Keratinocyte (primary cell): ENCODE results near the gene ZNF511. TPM values are rescaled to one million over a fixed set of nuclear protein-coding genes. Genes with fewer than 3 reads are reported as not detected.

Experiments used
- DNase-seq: peaks from one replicate; pipeline ENCODE4 v3.0.0-alpha.2; 2011; ENCODE audit warnings: low read depth, missing footprints, low spot score
- FAIRE-seq: peaks from 2 replicates; lab custom pipeline; 2011; peaks lifted over from hg19 to GRCh38; lab: Jason Lieb, UNC
- H2AFZ ChIP-seq: 2 replicates; pipeline ENCODE4 v1.6.0; 2012; ENCODE audit warnings: low read length, control low read depth, inconsistent platforms; ENCODE audit not compliant: control insufficient read depth
- H3K27ac ChIP-seq: 2 replicates; pipeline ENCODE4 v1.5.1; 2011; ENCODE audit warnings: low read length; ENCODE audit not compliant: control insufficient read depth, insufficient read depth
- H3K27me3 ChIP-seq: 3 replicates; pipeline ENCODE4 v1.6.0; 2011; ENCODE audit warnings: low read length; ENCODE audit not compliant: control insufficient read depth, insufficient read depth; ENCODE audit errors: extremely low read depth
- H3K36me3 ChIP-seq, 2 experiments: 2 replicates in 1 of 2; 3 replicates in 1 of 2; pipeline ENCODE4 v1.5.1; 2011; ENCODE audit warnings: low read length in 2 of 2, mild to moderate bottlenecking in 1 of 2; ENCODE audit not compliant: control insufficient read depth in 2 of 2, insufficient read depth in 2 of 2; ENCODE audit errors: extremely low read depth in 1 of 2
- H3K4me1 ChIP-seq: 3 replicates; pipeline ENCODE4 v1.5.1; 2011; ENCODE audit warnings: low read length; ENCODE audit not compliant: control insufficient read depth, insufficient read depth; ENCODE audit errors: extremely low read depth
- H3K4me2 ChIP-seq: 3 replicates; pipeline ENCODE4 v1.6.0; 2011; ENCODE audit warnings: low read depth, low read length; ENCODE audit not compliant: control insufficient read depth, insufficient read depth; ENCODE audit errors: extremely low read depth
- H3K4me3 ChIP-seq, 3 experiments: fragments of 200-600 bp in 1 of 3; sonication (generic) in 1 of 3; 2 replicates in 2 of 3; 3 replicates in 1 of 3; pipeline ENCODE4 v1.5.1; 2011 to 2016; ENCODE audit warnings: low read length in 3 of 3, mild to moderate bottlenecking in 3 of 3, control low read depth in 2 of 3, inconsistent platforms in 1 of 3, low read depth in 1 of 3, mixed read lengths in 1 of 3, mixed run types in 1 of 3, moderate library complexity in 1 of 3; ENCODE audit not compliant: control insufficient read depth in 2 of 3, insufficient read depth in 2 of 3; ENCODE audit errors: extremely low read depth in 1 of 3
- H3K79me2 ChIP-seq: 2 replicates; pipeline ENCODE4 v1.6.0; 2012; ENCODE audit warnings: low read length; ENCODE audit not compliant: control insufficient read depth, insufficient read depth
- H3K9ac ChIP-seq: 3 replicates; pipeline ENCODE4 v1.6.0; 2011; ENCODE audit warnings: low read length; ENCODE audit not compliant: control insufficient read depth, insufficient read depth; ENCODE audit errors: extremely low read depth
- H3K9me1 ChIP-seq: 3 replicates; pipeline ENCODE4 v1.6.0; 2011; ENCODE audit warnings: low read length; ENCODE audit not compliant: control insufficient read depth, insufficient read depth; ENCODE audit errors: extremely low read depth
- H3K9me3 ChIP-seq: 2 replicates; pipeline ENCODE4 v1.5.1; 2012; ENCODE audit warnings: low read depth, low read length; ENCODE audit not compliant: control insufficient read depth
- H4K20me1 ChIP-seq: 3 replicates; pipeline ENCODE4 v1.6.0; 2011; ENCODE audit warnings: low read length; ENCODE audit not compliant: control insufficient read depth, insufficient read depth; ENCODE audit errors: extremely low read depth
- EZH2 ChIP-seq: IDR thresholded peaks from one replicate; pipeline ENCODE4 v1.6.1; 2012; ENCODE audit warnings: inconsistent platforms, mild to moderate bottlenecking, low read length, moderate library complexity
- dilution Hi-C: fragments of 300-500 bp; cut with MboI; formaldehyde crosslinking; loops from one replicate; pipeline ENCODE4 v1.7.0; 2020; ENCODE audit warnings: low sequenced_read_pairs; ENCODE audit not compliant: extremely low pct_ligation_motif_present
- polyA plus RNA-seq, 5 experiments: library from polyadenylated mRNA; depleted of rRNA in 3 of 5; stranded (reverse) in 3 of 5; stranded (forward) in 1 of 5; unstranded in 1 of 5; fragments of >200 nt; gene quantifications; 1 replicate in 1 of 5; 2 replicates in 3 of 5; 3 replicates in 1 of 5; pipeline versions ENCODE4 v1.2.1 to v1.2.3, GENCODE V29; 2011 to 2012; ENCODE audit warnings: missing spikeins in 2 of 5, low read depth in 1 of 5, low replicate concordance in 1 of 5
- TF ChIP-seq, protein P1 (sequence below), 3 experiments: IDR thresholded peaks in 1 of 3; conservative IDR thresholded peaks in 1 of 3; optimal IDR thresholded peaks in 1 of 3; 2 replicates in 2 of 3; 3 replicates in 1 of 3; pipeline versions ENCODE3 to v1.5.1; 2011; ENCODE audit warnings: low read length in 3 of 3, mild to moderate bottlenecking in 3 of 3, moderate library complexity in 2 of 3, control low read depth in 1 of 3, inconsistent platforms in 1 of 3; ENCODE audit not compliant: insufficient read depth in 2 of 3; ENCODE audit errors: extremely low read depth in 1 of 3

Gene ZNF511
- polyA plus RNA-seq, 1 donor (not counting 4 experiments of a cell fraction or from before 2014, with no cell fraction given) = 20.2 TPM

DNA sequence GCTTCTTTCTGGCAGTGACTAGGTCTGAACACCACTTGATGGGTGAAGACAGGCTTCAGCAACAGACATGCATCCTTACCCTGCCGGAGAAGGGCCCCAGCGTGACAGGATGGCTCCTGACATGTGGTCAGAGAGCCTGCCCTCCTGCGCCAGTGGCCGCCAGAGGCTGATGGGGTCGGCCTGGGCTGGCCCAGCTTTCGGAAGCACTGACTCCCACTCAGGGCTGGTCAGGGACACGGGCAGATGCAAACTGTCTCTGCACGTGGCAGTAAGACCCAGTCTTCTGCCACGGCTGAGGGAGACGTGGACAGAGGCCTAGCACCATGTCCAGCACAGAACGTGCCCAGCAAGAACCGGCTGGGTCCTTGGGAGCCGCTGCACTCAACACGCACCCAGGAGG lies 10.2 kb upstream of the ZNF511 start:
- no peak overlapping the region for H3K4me3 ChIP-seq
- H3K9me3 ChIP-seq = no peaks in the 10 kb centered on the region
- DNase-seq (no peak), FAIRE-seq (no peak)
- no peaks in the 10 kb centered on the region for H3K27me3 ChIP-seq
- peaks cover 4% of the 10 kb centered on the region for H3K4me1 ChIP-seq
- peaks cover 30 to 38% of the 10 kb centered on the region in 2 experiments for H3K36me3 ChIP-seq
- H3K27ac ChIP-seq = no peak overlapping the region
- dilution Hi-C loops = no loop called here
- H2AFZ ChIP-seq = no peak overlapping the region
- H3K9me1 ChIP-seq = no peaks in the 10 kb centered on the region
- TF ChIP-seq, protein P1, sequence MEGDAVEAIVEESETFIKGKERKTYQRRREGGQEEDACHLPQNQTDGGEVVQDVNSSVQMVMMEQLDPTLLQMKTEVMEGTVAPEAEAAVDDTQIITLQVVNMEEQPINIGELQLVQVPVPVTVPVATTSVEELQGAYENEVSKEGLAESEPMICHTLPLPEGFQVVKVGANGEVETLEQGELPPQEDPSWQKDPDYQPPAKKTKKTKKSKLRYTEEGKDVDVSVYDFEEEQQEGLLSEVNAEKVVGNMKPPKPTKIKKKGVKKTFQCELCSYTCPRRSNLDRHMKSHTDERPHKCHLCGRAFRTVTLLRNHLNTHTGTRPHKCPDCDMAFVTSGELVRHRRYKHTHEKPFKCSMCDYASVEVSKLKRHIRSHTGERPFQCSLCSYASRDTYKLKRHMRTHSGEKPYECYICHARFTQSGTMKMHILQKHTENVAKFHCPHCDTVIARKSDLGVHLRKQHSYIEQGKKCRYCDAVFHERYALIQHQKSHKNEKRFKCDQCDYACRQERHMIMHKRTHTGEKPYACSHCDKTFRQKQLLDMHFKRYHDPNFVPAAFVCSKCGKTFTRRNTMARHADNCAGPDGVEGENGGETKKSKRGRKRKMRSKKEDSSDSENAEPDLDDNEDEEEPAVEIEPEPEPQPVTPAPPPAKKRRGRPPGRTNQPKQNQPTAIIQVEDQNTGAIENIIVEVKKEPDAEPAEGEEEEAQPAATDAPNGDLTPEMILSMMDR (optimal IDR thresholded peaks at IDR 0.05 in 1 of 3, IDR thresholded peaks at IDR 0.05 in 1 of 3, conservative IDR thresholded peaks at IDR 0.05 in 1 of 3; ENCODE audit: extremely low read depth in 1 of 3, insufficient read depth in 2 of 3, low read length in 3 of 3) = no peak
- no peak for TF ChIP-seq EZH2
- no peaks in the 10 kb centered on the region for H4K20me1 ChIP-seq
- H3K79me2 ChIP-seq = peaks cover 10% of the 10 kb centered on the region
- H3K9ac ChIP-seq = no peak overlapping the region
- H3K4me2 ChIP-seq = no peak overlapping the region

DNA sequence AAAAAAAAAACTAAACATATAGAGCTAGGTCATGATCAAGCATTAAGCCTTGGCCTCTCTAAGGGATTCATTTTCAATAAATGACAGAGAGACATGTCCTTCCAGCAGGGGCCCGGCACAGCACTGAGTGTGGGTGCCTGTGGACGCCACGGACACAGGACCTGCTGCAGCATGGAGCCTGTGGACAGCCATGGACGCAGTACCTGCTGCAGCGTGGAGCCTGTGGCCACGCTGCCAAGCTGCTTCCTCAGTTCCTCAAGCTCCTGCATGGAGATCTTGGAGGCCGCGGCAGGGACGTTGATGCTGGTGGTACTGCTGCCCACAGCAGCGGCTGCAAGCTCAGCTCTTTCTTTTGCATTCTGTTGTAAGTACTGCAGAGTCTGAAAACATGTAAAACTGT lies 9.5 kb upstream of the ZNF511 start:
- TF ChIP-seq EZH2 = no peak
- TF ChIP-seq, protein P1 (optimal IDR thresholded peaks at IDR 0.05 in 1 of 3, IDR thresholded peaks at IDR 0.05 in 1 of 3, conservative IDR thresholded peaks at IDR 0.05 in 1 of 3; ENCODE audit: extremely low read depth in 1 of 3, insufficient read depth in 2 of 3, low read length in 3 of 3) = no peak
- no peak overlapping the region for H3K9ac ChIP-seq
- H3K9me3 ChIP-seq = no peaks in the 10 kb centered on the region
- H3K4me2 ChIP-seq = no peak overlapping the region
- H3K27me3 ChIP-seq = no peaks in the 10 kb centered on the region
- no peak for FAIRE-seq
- H3K27ac ChIP-seq = no peak overlapping the region
- H3K4me3 ChIP-seq = no peak overlapping the region
- H2AFZ ChIP-seq = no peak overlapping the region
- dilution Hi-C loops = no loop called here
- H3K36me3 ChIP-seq = peaks cover 30 to 34% of the 10 kb centered on the region in 2 experiments
- H4K20me1 ChIP-seq = no peaks in the 10 kb centered on the region
- H3K4me1 ChIP-seq = peaks cover under 1% of the 10 kb centered on the region
- peaks cover 17% of the 10 kb centered on the region for H3K79me2 ChIP-seq
- DNase-seq = no peak
- H3K9me1 ChIP-seq = no peaks in the 10 kb centered on the region
